HG02885 (cell line): ENCODE data around the gene NSMCE1.

Experiments
- ATAC-seq: cut with Tn5 transposase; IDR thresholded peaks from one replicate; pipeline ENCODE4 v1.9.1; 2021; ENCODE audit warnings: mild to moderate bottlenecking; ENCODE audit not compliant: unreplicated experiment, poor library complexity

NSMCE1 gene

DNA sequence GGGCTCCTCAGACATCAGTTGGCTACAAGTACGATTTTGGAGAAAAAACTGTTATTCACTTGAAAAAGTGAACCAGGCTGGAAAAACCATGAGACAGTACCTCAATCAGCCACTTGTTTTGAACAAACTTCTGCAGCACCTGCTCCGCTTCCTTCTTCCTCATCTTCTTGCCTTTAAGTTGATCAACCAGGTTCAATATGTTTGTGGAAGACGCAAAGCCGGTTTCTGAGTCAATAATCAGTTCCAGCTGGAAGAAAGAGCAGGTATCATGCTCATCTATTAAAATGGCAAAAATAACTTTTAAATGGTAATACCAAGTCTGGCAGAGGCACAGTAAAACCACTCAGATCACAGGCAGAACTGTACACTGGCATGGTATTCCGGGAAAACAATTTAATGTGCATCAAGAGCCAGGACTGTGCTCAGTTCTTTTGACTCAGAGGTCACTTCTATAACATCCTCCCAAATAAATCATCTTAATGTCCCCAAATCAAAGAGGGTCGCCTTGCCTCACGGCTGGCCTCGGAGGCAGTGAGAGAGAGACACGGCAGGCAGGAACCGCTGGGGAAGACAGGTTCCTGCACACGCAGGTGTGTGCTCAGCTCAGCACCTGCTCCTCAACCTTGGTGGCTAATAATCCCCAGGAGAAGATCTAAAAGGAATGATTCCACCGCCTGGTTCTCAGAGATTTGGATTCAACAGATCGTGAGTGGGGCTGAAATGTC is 35.5 kb downstream of the NSMCE1 start:
- no peak for ATAC-seq

DNA sequence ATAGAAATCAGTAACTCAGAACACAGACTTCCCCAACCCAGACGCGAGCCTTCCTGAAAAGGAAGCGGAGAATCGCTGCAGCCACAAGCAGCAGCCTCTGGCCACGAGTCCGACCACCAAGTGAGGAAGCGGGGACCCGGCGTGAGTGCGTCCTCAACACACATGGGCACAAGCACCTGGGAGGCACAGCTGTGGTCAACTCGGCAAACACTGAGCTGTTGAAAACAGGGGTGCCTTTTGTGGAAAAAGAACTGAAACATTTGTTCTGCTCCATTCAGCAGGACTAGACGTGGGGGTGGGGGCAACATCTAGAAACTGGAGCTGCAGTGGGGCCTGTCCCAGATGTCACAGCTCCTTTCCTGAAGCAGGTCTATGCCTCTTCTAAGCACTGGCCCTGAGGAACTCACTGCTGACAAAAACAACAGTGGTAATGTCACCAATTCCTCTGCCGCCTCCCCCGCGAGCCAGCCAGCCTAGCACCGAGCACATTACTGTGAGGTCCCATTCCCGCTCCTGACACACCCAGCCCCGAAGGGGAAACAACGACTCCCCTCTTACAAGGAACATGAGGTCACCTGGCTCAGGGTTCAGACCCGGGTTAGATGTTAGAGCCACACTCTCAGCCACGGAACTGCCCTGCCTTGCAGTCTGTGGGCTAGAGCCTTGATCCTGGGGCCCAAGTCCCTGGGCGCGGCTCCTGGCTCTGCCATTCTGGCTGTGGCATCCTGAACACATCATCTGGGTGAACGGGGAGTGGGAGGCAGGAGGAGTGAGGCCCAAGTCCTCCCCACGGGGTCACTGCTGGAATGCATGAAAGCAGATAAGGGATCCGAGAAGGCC is 36.3 kb downstream of the NSMCE1 start:
- no peak for ATAC-seq

DNA sequence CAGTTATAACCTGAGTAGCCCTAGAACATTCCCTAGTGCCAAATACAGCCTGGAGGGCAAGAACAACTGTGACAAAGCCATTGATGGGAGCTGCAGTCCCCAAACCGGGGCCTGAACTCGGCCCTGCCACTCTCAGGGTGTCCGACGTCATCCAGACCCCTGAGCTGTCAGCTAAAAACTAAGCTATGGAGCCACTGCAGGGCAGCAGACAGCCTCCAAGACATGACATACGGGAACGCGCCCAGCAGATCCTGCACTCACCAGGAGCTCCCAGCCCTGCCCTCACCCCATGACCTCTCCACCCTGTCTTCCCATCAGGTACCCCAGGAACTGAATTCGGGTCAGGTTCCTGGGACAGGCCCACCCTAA is 36.9 kb downstream of the NSMCE1 start:
- no peak for ATAC-seq

DNA sequence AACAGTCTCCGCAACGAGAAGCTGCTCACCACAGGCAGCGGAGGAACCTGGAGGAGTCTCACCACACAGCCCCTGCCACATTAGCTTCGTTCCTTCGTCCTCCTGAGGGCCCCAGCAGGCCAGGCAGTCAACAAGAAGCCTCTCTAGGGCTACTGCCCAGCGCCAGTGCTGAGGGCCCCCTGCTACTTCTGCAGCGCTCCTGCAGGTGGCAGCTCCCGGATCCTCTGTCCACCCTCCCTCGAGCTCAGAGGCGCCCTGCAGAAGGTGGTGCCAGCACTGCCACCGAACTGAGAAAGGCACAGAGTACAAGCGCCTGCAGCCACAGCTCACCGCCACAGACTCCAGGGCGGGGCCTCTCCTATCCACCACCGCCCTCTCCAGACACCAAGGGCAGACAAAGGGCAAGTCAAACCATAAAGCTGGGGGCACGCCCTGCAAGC is 38.0 kb downstream of the NSMCE1 start:
- ATAC-seq: no peak

DNA sequence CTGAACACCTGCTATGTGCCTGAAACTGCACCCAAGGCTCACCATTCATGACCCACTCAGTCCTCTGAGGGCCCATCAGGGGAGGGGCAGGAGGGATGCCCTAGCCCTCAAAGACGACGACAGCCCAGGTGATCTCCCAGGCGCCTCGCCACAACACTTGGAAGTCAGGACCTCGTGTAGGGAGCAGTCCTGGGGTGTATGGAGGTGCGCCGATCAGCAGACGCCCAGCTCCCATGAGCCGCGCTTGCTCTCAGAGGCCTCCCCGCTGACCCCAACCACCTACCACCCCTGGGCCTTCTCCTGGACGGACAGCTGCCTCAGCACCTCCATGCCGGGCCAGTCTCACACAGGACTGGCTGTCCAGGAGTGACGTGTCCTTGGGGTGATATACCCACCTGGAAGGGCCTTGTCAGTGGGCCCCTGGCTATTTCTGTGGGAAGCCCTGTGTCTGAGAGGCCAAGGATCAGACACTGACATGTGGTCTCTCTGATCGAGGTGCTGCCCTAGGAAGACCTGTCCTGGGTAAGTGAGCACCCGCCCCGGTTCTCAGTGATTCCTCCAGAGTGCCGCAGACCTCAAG is 38.6 kb downstream of the NSMCE1 start:
- ATAC-seq: no peak

DNA sequence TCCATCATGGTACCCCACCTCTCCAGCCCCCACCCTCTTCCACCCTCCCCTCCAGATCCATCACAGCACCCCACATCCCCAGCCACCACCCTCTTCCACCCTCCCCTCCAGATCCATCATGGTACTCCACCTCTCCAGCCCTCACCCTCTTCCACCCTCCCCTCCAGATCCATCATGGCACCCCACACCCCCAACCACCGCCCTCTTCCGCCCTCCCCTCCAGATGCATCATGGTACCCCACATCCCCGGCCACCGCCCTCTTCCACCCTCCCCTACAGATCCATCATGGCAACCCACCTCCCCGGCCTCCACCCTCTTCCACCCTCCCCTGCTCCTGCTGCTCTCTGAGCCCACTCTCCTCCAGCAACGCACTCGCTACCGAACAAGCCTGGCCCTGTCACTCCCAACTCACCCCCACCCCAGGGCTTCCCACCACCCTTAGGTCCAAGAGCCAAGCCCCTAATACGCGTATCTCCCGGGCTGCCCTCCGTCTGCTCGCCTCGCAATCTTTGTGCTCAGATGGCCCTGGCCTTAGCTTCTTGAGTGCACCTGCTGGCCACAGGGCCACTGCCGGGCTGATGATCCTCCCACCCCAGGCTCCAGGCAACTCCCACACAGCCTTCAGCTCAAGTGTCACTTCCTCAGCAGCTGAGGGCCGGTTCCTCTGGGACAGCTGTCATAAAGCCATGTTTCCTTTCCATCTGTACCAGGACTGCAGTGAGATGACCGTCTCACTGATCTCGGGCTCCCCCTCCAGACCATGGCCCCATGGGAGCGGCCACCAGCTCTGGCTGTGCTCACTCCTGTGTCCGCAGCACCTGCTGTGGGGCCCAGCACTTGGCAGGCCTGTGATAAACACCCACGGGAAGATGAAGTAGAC is 39.7 kb downstream of the NSMCE1 start:
- ATAC-seq: no peak

DNA sequence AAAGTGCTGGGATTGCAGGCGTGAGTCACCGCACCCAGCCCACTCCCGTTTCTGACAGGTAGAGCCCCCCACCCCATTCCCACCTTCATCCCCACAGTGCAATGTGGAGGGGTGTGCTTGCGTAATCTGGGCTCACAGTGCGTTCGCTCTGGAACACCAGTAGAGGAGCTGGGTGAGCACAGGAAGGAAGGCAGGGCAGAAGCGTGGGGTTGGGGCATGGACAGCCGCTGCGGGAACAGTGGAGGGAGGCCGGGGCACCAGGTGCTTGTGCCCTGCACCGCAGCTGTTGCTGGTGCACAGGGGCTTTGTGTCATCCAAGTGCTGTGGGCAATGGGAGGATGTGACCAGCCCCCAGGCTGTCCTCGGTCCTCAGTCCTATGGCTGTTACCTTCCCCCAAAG is 40.5 kb downstream of the NSMCE1 start:
- ATAC-seq: no peak

DNA sequence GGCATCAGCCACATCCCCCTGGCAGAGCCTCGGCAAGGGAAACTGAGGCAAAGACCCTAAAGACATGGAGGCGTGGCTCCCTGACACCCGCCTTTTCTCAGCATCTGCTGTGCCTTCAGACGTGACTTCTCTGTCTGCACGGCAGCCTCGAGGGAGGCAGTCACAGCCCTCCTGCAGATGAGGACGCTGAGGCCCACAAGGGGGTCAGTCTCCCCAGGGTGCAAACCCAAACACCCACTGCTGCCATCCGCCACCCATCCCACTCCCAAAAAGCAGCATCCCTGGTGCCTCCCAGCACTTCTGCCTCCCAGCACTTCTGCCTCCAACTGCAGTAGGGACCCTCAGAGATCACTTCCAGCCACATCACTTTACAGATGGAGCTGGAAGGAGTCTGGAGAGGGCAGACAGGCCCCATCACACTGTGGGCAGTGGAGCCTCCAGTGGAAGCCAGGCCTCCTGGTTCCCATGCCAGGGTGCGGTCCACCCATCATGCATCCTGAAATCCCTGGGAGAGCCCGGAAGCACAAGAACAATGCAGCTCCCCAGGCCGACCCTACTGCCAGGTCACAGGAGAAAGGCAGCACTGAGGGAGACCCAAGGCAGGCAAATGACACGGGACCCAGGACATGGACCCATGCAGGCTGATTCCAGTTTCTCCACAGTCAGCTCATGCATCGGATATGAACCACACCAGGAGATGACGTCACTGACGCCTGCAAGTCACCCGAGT is 41.4 kb downstream of the NSMCE1 start:
- ATAC-seq: no peak

DNA sequence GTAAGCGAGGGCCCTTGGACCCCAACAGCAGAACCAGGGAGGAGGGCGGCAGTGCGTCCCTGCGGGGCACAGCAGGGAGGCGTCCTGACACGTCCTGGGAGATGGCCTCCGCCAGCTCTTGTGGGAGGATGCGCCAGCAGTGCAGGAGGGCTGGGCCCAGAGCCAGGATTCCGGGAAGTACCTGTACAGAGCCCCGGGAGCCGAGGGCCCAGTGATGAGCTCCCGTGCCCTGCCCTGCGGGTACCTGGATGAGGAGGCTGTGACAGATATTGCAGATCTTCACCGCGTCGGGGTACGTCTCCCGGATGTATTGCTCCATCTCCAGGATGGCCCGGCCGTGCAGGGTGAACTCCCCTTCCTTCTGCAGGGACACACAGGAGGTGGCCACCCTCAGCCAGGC is 42.1 kb downstream of the NSMCE1 start:
- ATAC-seq: no peak

DNA sequence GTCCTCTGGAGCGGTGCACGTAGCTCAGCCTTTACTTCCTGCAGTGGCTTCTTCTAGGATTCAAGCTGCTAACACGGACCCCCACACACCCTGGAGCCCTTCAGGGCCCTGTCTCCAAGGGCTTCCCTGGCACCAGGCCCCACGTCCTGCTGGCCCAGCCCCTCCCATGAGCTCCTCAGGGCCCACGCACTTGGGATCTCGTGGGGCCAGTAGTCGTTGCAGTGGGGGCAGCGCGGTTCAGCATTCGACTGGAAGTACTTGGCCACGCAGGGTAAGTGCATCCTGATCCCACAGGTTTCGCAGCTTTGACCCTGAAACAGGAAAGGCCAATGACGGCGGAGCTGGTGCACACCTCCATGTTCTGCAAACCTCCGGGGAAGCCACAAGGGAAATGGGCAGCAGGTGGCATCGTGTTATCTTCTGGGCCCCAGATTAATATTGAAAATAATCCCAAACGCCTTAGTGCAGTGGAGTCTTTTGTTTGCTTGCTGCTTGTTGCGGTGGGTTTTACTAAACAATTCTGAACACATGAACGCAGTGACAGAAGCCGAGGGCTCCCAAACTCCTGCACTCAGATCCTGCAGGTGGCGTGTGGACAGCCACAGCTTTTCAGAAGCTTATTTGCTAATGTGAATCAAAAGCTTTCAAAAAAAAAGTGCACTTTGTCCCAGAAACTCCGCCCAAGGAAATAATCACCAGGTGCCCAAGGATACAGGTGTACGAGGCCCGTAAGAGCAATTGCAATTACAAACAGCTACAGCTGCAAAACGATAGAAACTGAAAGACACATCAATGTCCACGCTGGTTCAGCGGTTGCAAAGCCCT is 42.8 kb downstream of the NSMCE1 start:
- no peak for ATAC-seq

DNA sequence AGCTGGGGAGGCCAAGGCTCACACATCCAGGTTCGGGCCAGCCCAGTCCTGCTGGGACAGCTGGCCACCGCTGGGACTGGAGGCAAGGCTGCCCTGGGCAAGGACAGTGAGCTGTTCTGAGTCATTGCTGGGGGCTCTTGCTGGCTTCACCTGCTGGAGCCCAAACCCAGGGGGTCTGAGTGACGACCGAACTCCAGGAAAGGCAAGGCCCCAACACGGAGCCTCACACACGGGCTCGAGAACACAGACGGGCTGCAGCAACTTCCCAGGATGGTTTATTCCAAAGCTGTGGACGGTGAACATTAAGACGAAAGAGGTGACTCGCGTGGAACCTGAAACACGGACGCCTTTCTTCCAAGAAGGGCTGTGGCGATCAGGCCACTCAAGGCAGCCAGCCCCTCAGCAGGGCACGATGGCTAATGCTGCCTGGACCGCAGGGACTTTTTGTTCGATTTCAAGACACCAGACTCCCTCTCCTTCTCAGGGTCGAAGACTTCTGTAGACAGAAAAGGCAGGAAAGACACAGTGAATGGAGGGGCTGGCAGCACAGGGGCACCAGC is 43.8 kb downstream of the NSMCE1 start:
- ATAC-seq: no peak

DNA sequence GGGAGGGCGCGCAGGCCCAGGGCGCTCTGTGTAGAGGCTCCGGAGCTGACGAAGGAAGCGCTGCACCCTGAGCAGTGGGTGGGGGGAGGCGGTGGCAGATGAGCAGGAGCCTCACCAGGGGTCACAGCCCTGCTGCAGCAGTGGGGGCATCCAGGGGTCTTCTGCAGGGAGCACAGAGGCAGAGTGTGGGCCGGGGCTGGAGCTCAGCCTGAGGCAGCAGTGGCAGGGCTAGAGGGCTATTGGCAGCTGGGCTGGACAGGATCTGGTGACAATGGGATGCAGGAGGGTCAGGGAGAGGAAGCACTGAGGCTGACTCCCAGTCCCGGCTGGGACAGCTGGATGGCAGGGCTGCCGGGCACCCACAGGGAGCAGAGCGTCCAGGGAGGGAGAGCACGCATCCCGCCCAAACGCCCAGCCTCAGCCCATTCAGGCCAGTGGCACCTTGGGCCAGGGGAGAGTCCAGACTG is 44.3 kb downstream of the NSMCE1 start:
- no peak for ATAC-seq

DNA sequence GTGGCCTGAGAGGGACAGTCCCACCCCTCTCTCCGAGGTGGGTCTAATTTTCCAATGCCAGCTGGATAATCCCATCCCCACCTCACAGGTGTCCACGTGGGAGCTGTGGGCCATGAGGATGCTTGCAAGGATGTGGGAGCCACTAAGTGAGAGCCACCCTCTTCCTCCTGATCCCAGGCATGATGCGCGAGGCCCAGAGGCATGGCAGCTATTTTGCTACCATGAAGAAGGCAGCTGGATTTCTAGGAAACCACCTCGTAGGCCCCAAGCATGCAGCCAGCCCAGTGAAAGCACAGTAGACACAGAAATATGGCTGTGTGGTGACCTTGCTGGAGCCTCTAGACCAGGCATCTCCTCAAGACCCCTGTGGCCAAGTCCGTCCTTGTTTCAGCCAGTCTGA is 44.9 kb downstream of the NSMCE1 start:
- no peak for ATAC-seq

DNA sequence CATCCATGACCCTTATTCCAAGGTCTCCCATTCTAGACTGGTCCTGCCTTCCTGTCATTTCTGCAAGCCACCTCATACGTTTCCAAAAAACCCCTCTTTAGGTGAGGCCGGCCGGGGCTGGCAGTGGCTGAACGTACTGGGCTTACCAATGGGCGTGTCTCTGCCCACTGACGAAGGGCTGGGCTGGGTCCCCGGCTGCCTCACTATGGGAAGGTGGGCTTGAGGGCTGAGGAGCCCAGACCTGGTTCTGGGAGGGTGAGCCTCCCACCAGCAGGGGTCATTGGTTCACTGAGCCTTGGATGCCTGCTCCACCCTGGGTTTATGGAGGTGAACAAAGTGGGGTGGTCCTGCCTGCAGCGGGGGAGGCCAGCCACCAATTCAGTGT is 45.4 kb downstream of the NSMCE1 start:
- ATAC-seq: no peak

DNA sequence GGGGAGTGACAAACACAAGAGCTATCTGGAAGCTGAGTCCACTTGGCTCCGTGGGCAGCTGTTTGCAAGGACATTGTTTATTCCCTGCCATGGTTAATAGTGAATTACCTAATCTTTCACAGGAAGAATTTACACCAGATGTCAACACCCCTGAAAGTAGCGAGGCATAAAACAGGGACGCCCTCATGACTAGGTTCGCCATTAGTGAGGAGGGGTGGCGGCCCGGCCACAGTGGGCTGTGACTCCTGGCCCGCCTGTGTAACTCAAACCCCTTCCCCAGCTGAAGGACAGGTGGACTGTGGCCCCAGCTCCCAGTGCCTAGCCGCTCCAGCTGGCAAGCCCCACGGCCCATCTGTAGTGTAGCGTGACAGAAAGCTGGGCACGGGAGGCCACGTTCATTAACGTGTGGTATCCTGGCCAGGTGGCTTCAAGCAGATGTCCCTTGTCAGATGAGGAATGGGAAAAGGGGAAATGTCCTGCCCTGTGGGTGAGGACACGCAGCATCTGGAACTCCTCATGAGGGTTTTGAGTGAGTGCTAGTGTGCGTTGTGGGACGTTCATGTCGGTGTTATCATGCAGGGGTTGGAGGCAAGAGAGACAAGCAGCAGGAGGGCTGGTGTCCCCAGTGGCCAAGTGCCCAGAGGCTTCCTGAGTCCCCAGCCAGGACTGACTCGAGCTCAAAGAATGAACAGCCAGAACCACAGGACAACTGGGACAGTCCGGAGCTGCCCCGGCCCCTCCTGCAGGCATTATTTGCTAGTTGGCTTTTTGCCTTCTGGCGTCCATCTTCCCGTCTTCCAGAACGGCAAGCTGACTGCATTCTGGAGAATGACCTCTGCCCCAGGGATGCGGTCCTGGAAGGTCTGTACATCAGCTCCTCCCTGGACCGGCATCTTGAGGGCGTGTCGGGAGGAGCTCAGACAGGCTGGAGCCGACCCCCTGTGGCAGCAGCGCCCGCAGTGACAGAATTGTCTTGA is 46.0 kb downstream of the NSMCE1 start:
- ATAC-seq: no peak

DNA sequence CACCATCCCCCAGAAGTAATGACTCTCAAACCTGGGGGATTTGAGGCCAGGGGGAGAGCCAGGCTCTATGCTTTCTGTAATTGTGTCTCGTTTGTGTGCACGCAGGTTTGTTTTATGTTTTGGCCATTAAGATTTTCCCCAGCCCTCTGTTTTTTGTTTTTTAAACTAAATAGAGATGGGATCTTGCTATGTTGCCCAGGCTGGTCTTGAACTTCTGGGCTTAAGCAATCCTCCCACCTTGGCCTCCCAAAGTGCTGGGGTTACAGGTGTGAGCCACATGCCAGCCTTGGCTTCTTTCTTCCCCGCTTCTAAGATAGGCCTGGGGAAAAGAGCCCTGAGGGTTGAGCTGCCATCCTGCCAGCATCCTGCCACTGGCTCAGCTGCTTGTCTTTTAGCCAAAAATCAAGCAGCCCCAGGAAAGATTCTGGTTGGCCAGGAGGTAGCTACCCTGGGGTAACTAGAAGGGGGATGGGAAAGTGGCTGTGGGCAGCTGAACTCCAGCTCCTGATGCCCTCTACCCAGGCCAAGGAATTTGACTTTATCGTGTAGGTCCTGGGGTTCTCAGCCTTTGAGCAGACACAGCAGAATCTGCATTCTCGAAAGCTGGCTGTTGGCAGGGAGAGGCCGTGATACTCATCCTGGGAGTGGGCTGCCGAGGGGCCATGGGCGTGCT is 46.9 kb downstream of the NSMCE1 start:
- no peak for ATAC-seq

DNA sequence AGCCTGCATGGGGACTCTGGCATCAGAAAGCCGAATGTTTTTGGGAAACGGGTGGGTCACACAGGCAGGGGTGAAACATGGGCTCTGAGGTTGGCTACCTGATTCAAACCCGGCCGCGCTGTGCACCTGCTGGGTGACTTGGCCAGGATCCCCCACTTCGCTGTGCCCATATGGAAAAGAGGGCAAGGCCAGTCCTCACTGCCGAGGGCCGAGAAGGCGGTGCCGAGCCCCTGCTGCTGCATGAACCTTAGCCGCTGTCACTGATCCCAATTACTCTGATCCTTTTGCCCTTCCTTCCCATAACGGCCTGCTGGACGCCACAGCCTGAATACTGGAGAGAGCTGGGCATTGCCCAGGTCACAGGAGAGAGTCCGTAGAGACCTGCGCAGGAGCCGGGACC is 47.6 kb downstream of the NSMCE1 start:
- ATAC-seq: no peak
